ENCODE results near the gene HOXC9.
A peak's percentile ranks its signal among the peaks of the same experiment; 100 is the strongest.

Gene HOXC9

DNA sequence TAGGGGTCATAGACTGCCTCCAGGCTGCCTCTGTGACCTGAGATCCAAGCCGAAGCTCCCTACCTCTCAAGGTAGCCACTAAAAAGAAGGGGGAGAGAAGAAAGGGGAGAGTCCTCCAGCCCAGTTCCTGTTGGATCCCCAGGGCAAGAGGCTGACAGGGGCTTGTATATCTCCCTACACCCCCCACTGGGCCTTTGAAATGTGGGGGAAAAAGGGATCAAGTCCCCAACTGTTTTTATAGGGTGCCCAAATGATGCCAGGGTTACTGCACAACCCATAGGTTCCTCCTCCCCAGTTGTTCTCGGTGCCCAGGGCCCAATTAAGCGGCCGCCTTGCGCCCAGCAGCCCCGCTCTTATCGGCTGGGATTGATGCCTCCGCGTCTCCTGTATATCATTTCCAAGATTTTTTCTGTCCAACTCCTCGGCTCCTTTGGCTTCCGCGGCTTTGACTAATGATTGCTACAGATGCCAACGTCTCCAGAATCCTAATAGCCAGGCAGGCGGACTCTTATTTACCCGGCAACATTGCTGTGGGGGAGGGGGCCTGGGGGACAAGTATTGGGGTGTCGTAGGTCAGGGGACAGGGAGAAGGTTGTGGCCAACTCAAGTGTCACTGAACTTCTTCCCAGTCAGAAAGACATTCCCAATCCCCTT lies 46.0 kb downstream of the HOXC9 start:
- H3K36me3 ChIP-seq (ENCODE audit: insufficient read depth, low read length), result peaks cover 13% of the 10 kb centered on the region; the same call in 1 of the 2 replicates
- peak overlapping the region; percentile 31 for H3K4me2 ChIP-seq (ENCODE audit: low read depth, low read length, poor library complexity, severe bottlenecking)
- H3K9ac ChIP-seq (ENCODE audit: low read depth, low read length, poor library complexity, severe bottlenecking), result no peak overlapping the region
- H2AFZ ChIP-seq (ENCODE audit: low read length), result no peak overlapping the region
- H3K9me2 ChIP-seq (replicated peaks; ENCODE audit: low read depth, low read length), result no peaks in the 10 kb centered on the region
- peaks cover 61% of the 10 kb centered on the region for H3K4me1 ChIP-seq (ENCODE audit: insufficient read depth, low read length, poor library complexity, severe bottlenecking)
- peak overlapping the region; percentile 5 for H3K4me3 ChIP-seq (ENCODE audit: low read length, poor library complexity, severe bottlenecking)
- TF ChIP-seq, protein P1, sequence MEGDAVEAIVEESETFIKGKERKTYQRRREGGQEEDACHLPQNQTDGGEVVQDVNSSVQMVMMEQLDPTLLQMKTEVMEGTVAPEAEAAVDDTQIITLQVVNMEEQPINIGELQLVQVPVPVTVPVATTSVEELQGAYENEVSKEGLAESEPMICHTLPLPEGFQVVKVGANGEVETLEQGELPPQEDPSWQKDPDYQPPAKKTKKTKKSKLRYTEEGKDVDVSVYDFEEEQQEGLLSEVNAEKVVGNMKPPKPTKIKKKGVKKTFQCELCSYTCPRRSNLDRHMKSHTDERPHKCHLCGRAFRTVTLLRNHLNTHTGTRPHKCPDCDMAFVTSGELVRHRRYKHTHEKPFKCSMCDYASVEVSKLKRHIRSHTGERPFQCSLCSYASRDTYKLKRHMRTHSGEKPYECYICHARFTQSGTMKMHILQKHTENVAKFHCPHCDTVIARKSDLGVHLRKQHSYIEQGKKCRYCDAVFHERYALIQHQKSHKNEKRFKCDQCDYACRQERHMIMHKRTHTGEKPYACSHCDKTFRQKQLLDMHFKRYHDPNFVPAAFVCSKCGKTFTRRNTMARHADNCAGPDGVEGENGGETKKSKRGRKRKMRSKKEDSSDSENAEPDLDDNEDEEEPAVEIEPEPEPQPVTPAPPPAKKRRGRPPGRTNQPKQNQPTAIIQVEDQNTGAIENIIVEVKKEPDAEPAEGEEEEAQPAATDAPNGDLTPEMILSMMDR (conservative IDR thresholded peaks at IDR 0.05; ENCODE audit: low read length), result no peak
- TF ChIP-seq EZH2phosphoT487 (IDR thresholded peaks at IDR 0.05; ENCODE audit: borderline replicate concordance), result no peak
- peaks cover 94% of the 10 kb centered on the region for H3K79me2 ChIP-seq (ENCODE audit: insufficient read depth, low read length)
- no peaks in the 10 kb centered on the region for H3K9me3 ChIP-seq (ENCODE audit: insufficient read depth, low read depth, low read length)
- H4K20me1 ChIP-seq (ENCODE audit: insufficient read depth, low read length, poor library complexity, severe bottlenecking), result peaks cover 84% of the 10 kb centered on the region
- no peaks in the 10 kb centered on the region for H3F3A ChIP-seq (ENCODE audit: low read depth)
- no peaks in the 10 kb centered on the region for H3K27me3 ChIP-seq (ENCODE audit: insufficient read depth, low read length, poor library complexity, severe bottlenecking)

DNA sequence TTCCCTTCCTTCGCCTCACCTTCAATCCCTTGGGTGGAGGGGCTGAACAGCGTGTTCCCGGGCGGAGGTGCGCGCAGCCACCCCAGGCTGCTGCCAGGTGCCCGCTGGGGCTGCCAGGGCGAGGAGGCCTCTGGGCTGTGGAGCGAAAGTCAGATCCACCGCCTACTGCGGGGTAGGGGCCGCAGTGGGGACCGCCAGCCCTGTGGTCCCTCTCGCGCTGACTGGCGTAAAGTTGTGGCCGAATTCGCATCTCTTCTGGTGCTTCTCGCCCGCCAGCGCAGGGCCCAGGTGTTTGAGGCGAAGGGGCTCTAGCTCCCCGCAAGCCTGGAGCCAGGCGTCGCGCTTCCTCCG lies 46.8 kb downstream of the HOXC9 start:
- H3K36me3 ChIP-seq (ENCODE audit: insufficient read depth, low read length), result peaks cover 13% of the 10 kb centered on the region; the same call in 1 of the 2 replicates
- no peaks in the 10 kb centered on the region for H3K9me3 ChIP-seq (ENCODE audit: insufficient read depth, low read depth, low read length)
- no peak overlapping the region for H3K4me3 ChIP-seq (ENCODE audit: low read length, poor library complexity, severe bottlenecking)
- TF ChIP-seq EZH2phosphoT487 (IDR thresholded peaks at IDR 0.05; ENCODE audit: borderline replicate concordance), result no peak
- TF ChIP-seq, protein P1 (conservative IDR thresholded peaks at IDR 0.05; ENCODE audit: low read length), result no peak
- no peaks in the 10 kb centered on the region for H3F3A ChIP-seq (ENCODE audit: low read depth)
- H3K9me2 ChIP-seq (replicated peaks; ENCODE audit: low read depth, low read length), result no peaks in the 10 kb centered on the region
- H3K4me2 ChIP-seq (ENCODE audit: low read depth, low read length, poor library complexity, severe bottlenecking), result no peak overlapping the region
- H3K9ac ChIP-seq (ENCODE audit: low read depth, low read length, poor library complexity, severe bottlenecking), result no peak overlapping the region
- no peaks in the 10 kb centered on the region for H3K27me3 ChIP-seq (ENCODE audit: insufficient read depth, low read length, poor library complexity, severe bottlenecking)
- H3K79me2 ChIP-seq (ENCODE audit: insufficient read depth, low read length), result peaks cover 94% of the 10 kb centered on the region
- peaks cover 62% of the 10 kb centered on the region for H3K4me1 ChIP-seq (ENCODE audit: insufficient read depth, low read length, poor library complexity, severe bottlenecking)
- no peak overlapping the region for H2AFZ ChIP-seq (ENCODE audit: low read length)
- H4K20me1 ChIP-seq (ENCODE audit: insufficient read depth, low read length, poor library complexity, severe bottlenecking), result peaks cover 86% of the 10 kb centered on the region

DNA sequence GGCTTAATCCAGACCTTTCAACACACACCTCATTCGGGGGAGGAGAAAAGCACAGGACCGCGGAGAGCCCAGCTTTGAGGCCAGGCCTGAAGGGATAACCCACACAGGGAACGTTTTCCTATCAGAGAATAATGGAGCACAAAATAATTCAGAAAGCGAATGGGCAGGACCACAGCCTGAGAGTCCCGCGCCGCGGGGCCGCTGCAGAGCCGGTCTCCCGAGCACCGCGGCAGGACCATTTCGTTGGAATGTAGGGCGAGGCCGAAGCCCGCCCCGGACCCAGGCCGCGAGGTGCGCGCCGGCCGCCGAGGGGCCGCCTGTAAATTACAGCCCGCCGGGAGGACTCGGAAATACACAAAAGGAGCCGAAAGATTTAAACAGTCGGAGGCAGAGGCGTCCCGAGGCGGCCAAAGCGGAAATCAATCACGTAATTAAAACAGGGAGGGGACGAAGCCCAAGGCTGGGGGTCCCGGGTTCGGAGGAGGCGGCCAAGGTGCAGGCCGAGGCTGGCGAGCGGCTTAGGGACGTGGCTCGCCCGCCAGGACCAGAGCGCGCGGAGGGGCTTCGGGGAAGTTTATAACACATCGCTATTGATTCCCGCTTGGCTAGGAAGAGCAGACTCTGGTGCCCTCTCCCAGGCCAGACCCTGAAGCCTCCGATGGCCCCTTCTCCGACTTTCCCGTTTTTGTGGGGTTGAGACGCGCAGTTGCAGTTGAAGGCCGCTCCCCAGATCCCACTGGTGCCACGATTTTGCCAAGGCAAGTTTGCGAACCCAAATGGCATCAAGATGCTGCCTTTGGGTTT lies 47.4 kb downstream of the HOXC9 start:
- H2AFZ ChIP-seq (ENCODE audit: low read length), result no peak overlapping the region
- peaks cover 96% of the 10 kb centered on the region for H3K79me2 ChIP-seq (ENCODE audit: insufficient read depth, low read length)
- H3K9me3 ChIP-seq (ENCODE audit: insufficient read depth, low read depth, low read length), result no peaks in the 10 kb centered on the region
- peaks cover 13% of the 10 kb centered on the region; the same call in 1 of the 2 replicates for H3K36me3 ChIP-seq (ENCODE audit: insufficient read depth, low read length)
- H4K20me1 ChIP-seq (ENCODE audit: insufficient read depth, low read length, poor library complexity, severe bottlenecking), result peaks cover 88% of the 10 kb centered on the region
- H3K4me2 ChIP-seq (ENCODE audit: low read depth, low read length, poor library complexity, severe bottlenecking), result no peak overlapping the region
- no peak for TF ChIP-seq EZH2phosphoT487 (IDR thresholded peaks at IDR 0.05; ENCODE audit: borderline replicate concordance)
- TF ChIP-seq, protein P1 (conservative IDR thresholded peaks at IDR 0.05; ENCODE audit: low read length), result no peak
- H3K4me1 ChIP-seq (ENCODE audit: insufficient read depth, low read length, poor library complexity, severe bottlenecking), result peaks cover 63% of the 10 kb centered on the region
- no peak overlapping the region for H3K9ac ChIP-seq (ENCODE audit: low read depth, low read length, poor library complexity, severe bottlenecking)
- H3K4me3 ChIP-seq (ENCODE audit: low read length, poor library complexity, severe bottlenecking), result no peak overlapping the region
- H3K9me2 ChIP-seq (replicated peaks; ENCODE audit: low read depth, low read length), result no peaks in the 10 kb centered on the region
- H3F3A ChIP-seq (ENCODE audit: low read depth), result no peaks in the 10 kb centered on the region
- no peaks in the 10 kb centered on the region for H3K27me3 ChIP-seq (ENCODE audit: insufficient read depth, low read length, poor library complexity, severe bottlenecking)

Data from Loucy (cell line).